Upper lobe of left lung (tissue), 4 donors: ENCODE data around the gene NENF.

Experiments used
- CTCF ChIP-seq, 6 experiments: fragments of 450-650 bp in 4 of 6; fragments of 200-600 bp in 2 of 6; sonication (generic) in 2 of 6; IDR thresholded peaks; one replicate each; pipeline ENCODE4 v1.5.1; 2016 to 2019; ENCODE audit warnings: antibody characterized with exemption in 6 of 6
- EP300 ChIP-seq, 4 donors: sonication (generic); formaldehyde crosslinking; IDR thresholded peaks; one replicate each; pipeline ENCODE4 v1.5.1; 2017; ENCODE audit warnings: antibody characterized with exemption in 4 of 4, control low read depth in 2 of 4

- TF ChIP-seq CTCF (IDR thresholded peaks at IDR 0.05) = no peak
- no peak for TF ChIP-seq EP300 (IDR thresholded peaks at IDR 0.05)
Observed at GRCh38 chr1:212471286-212471685, 38.6 kb downstream of the NENF start.
